Endothelial cell of umbilical vein (primary cell): ENCODE data around the gene PTS.

Experiments used
- CTCF ChIP-seq, 2 donors: IDR thresholded peaks; 1 replicate in 1 of 2; 2 replicates in 1 of 2; pipeline ENCODE4 v1.5.1; 2011; ENCODE audit warnings: low read length in 2 of 2, mild to moderate bottlenecking in 2 of 2, moderate library complexity in 2 of 2, control low read depth in 1 of 2, inconsistent platforms in 1 of 2, low read depth in 1 of 2; ENCODE audit not compliant: insufficient read depth in 1 of 2; ENCODE audit errors: extremely low read depth in 1 of 2
- GATA2 ChIP-seq: IDR thresholded peaks from 2 replicates; pipeline ENCODE4 v1.7.0; 2011; ENCODE audit warnings: low read depth, mild to moderate bottlenecking, moderate library complexity, mixed read lengths, low read length; ENCODE audit not compliant: insufficient read length, insufficient read depth
- JUN ChIP-seq: IDR thresholded peaks from 2 replicates; pipeline ENCODE4 v1.6.1; 2011; ENCODE audit warnings: borderline replicate concordance, low read depth; ENCODE audit not compliant: insufficient read length, insufficient read depth
- MAX ChIP-seq: IDR thresholded peaks from 2 replicates; pipeline ENCODE4 v1.6.1; 2011; ENCODE audit not compliant: insufficient read depth, insufficient read length
- POLR2A ChIP-seq: IDR thresholded peaks from 2 replicates; pipeline ENCODE4 v1.6.1; 2012; ENCODE audit warnings: low read depth, mild to moderate bottlenecking, control low read depth, low read length
- POLR2AphosphoS5 ChIP-seq: IDR thresholded peaks from 2 replicates; pipeline ENCODE4 v1.6.1; 2012; ENCODE audit warnings: low read depth, mild to moderate bottlenecking, control low read depth, low read length, moderate library complexity; ENCODE audit not compliant: insufficient read depth

- TF ChIP-seq CTCF (IDR thresholded peaks at IDR 0.05; ENCODE audit: extremely low read depth in 1 of 2, insufficient read depth in 1 of 2, low read depth in 1 of 2, low read length in 2 of 2): no peak
- no peak for TF ChIP-seq POLR2AphosphoS5
- TF ChIP-seq POLR2A: no peak
- TF ChIP-seq MAX: no peak
- TF ChIP-seq GATA2: no peak
- no peak for TF ChIP-seq JUN
Observed at GRCh38 chr11:112269139-112269538, 42.9 kb downstream of the PTS start.
